Calu3 (cell line): ENCODE measurements around the gene MLH3. TPM values are rescaled to one million over a fixed set of nuclear protein-coding genes. Genes with fewer than 3 reads are reported as not detected.

Experiments
- BruUV-seq: library from RNA; stranded (reverse); fragments of 400-500 nt; replicated peaks from 2 replicates; lab custom pipeline; 2021; lab: Mats Ljungman, UMichigan
- CTCF ChIA-PET: fragments of 300-600 bp; sonication (Branson Sonifier 250); formaldehyde crosslinking; loops from one replicate; lab custom pipeline; 2022; ENCODE audit warnings: antibody characterized with exemption; lab: Charles Lee
- DNase-seq: peaks from one replicate; pipeline ENCODE4 v3.0.0; 2022
- H3K27ac Mint-ChIP-seq: one replicate; pipeline ENCODE4 v1.8.0; 2022; ENCODE audit warnings: mixed read lengths; ENCODE audit not compliant: unreplicated experiment
- H3K27me3 Mint-ChIP-seq: one replicate; pipeline ENCODE4 v1.8.0; 2022; ENCODE audit warnings: mixed read lengths; ENCODE audit not compliant: unreplicated experiment
- H3K36me3 Mint-ChIP-seq: one replicate; pipeline ENCODE4 v1.8.0; 2022; ENCODE audit warnings: mild to moderate bottlenecking, moderate library complexity, mixed read lengths; ENCODE audit not compliant: insufficient read depth, unreplicated experiment
- H3K4me1 Mint-ChIP-seq: one replicate; pipeline ENCODE4 v1.8.0; 2022; ENCODE audit warnings: mild to moderate bottlenecking, low read depth, mixed read lengths; ENCODE audit not compliant: unreplicated experiment
- H3K4me3 Mint-ChIP-seq: one replicate; pipeline ENCODE4 v1.8.0; 2022; ENCODE audit warnings: mild to moderate bottlenecking, low read depth, moderate library complexity, mixed read lengths; ENCODE audit not compliant: unreplicated experiment
- H3K9me3 Mint-ChIP-seq: one replicate; pipeline ENCODE4 v1.8.0; 2022; ENCODE audit warnings: low read depth, mixed read lengths; ENCODE audit not compliant: unreplicated experiment
- CTCF ChIP-seq: fragments of 200-600 bp; IDR thresholded peaks from one replicate; pipeline ENCODE4 v1.8.0; 2022; ENCODE audit warnings: antibody characterized with exemption; ENCODE audit not compliant: unreplicated experiment
- intact Hi-C: fragments of 100-400 bp; cut with micrococcal nuclease; formaldehyde crosslinking; loops from one replicate; pipeline ENCODE4 v1.10.0; 2022; ENCODE audit not compliant: unreplicated experiment
- total RNA-seq: library from RNA; stranded (reverse); gene quantifications from 2 replicates; pipeline ENCODE4 v1.2.3, GENCODE V29; 2022

Gene MLH3
- total RNA-seq, 1 experiment from 2014 or later = 24.7 TPM

GRCh38 chr14:75067212-75067611, 15.9 kb upstream of the MLH3 start:
- no peak overlapping the region for H3K4me3 Mint-ChIP-seq
- intact Hi-C loops = no loop called here
- BruUV-seq = no TSS peak
- H3K4me1 Mint-ChIP-seq = peaks cover 12% of the 10 kb centered on the region
- DNase-seq = no peak
- no peaks in the 10 kb centered on the region for H3K27me3 Mint-ChIP-seq
- no peak for TF ChIP-seq CTCF
- peaks cover 21% of the 10 kb centered on the region for H3K36me3 Mint-ChIP-seq
- CTCF ChIA-PET = interaction anchor here (0.7 kb wide), 1 partner anchor 818 kb away, joined by 3 read pairs; no protein-coding TSS in a partner anchor
- H3K27ac Mint-ChIP-seq = no peak overlapping the region
- no peaks in the 10 kb centered on the region for H3K9me3 Mint-ChIP-seq

GRCh38 chr14:75066691-75067090, 15.4 kb upstream of the MLH3 start:
- no TSS peak for BruUV-seq
- H3K27ac Mint-ChIP-seq = no peak overlapping the region
- no peaks in the 10 kb centered on the region for H3K9me3 Mint-ChIP-seq
- no peaks in the 10 kb centered on the region for H3K27me3 Mint-ChIP-seq
- peaks cover 21% of the 10 kb centered on the region for H3K36me3 Mint-ChIP-seq
- CTCF ChIA-PET = no interaction called here
- H3K4me3 Mint-ChIP-seq = no peak overlapping the region
- intact Hi-C loops = no loop called here
- TF ChIP-seq CTCF = no peak
- peaks cover 12% of the 10 kb centered on the region for H3K4me1 Mint-ChIP-seq
- no peak for DNase-seq

GRCh38 chr14:75064205-75064567, 12.9 kb upstream of the MLH3 start:
- no TSS peak for BruUV-seq
- no peak for DNase-seq
- intact Hi-C loops = no loop called here
- H3K4me1 Mint-ChIP-seq = peaks cover 12% of the 10 kb centered on the region
- H3K9me3 Mint-ChIP-seq = no peaks in the 10 kb centered on the region
- CTCF ChIA-PET = interaction anchor here (0.5 to 1.1 kb wide), 4 partner anchors 23 to 103 kb away, joined by 3 to 4 read pairs (median 3); no protein-coding TSS in a partner anchor
- peak overlapping the region; percentile 98 for H3K4me3 Mint-ChIP-seq
- no peaks in the 10 kb centered on the region for H3K27me3 Mint-ChIP-seq
- no peak for TF ChIP-seq CTCF
- H3K27ac Mint-ChIP-seq = peak overlapping the region; percentile 88
- peaks cover 22% of the 10 kb centered on the region for H3K36me3 Mint-ChIP-seq

- DNase-seq = peak; percentile 95
- CTCF ChIA-PET = interaction anchor here (0.5 to 1.1 kb wide), 5 partner anchors 22 to 437 kb away, joined by 3 to 5 read pairs (median 3); no protein-coding TSS in a partner anchor
- peak within 1 kb of the TSS; percentile 88 for H3K27ac Mint-ChIP-seq
- intact Hi-C loops = no loop called here
- TF ChIP-seq CTCF = no peak
- no peaks in the 10 kb centered on the region for H3K9me3 Mint-ChIP-seq
- H3K4me1 Mint-ChIP-seq = peaks cover 12% of the 10 kb centered on the region
- peaks cover 23% of the 10 kb centered on the region for H3K36me3 Mint-ChIP-seq
- no peaks in the 10 kb centered on the region for H3K27me3 Mint-ChIP-seq
- H3K4me3 Mint-ChIP-seq = peak within 1 kb of the TSS; percentile 98
- BruUV-seq = no TSS peak
These were observed 12.4 kb upstream of the MLH3 start, which contains the start of gene ACYP1 for GRCh38 chr14:75063491-75064204. Gene ACYP1 (minus strand): TSS chr14:75064024. CDS start chr14:75063553, 471 bp downstream.
